GM19324 (cell line): ENCODE measurements around the gene TBK1.
A peak's percentile ranks its signal among the peaks of the same experiment; 100 is the strongest.

ENCODE experiments used
- ATAC-seq: cut with Tn5 transposase; IDR thresholded peaks from one replicate; pipeline ENCODE4 v1.9.1; 2021; ENCODE audit warnings: mild to moderate bottlenecking, moderate library complexity; ENCODE audit not compliant: unreplicated experiment, low FRiP score

Gene TBK1

DNA sequence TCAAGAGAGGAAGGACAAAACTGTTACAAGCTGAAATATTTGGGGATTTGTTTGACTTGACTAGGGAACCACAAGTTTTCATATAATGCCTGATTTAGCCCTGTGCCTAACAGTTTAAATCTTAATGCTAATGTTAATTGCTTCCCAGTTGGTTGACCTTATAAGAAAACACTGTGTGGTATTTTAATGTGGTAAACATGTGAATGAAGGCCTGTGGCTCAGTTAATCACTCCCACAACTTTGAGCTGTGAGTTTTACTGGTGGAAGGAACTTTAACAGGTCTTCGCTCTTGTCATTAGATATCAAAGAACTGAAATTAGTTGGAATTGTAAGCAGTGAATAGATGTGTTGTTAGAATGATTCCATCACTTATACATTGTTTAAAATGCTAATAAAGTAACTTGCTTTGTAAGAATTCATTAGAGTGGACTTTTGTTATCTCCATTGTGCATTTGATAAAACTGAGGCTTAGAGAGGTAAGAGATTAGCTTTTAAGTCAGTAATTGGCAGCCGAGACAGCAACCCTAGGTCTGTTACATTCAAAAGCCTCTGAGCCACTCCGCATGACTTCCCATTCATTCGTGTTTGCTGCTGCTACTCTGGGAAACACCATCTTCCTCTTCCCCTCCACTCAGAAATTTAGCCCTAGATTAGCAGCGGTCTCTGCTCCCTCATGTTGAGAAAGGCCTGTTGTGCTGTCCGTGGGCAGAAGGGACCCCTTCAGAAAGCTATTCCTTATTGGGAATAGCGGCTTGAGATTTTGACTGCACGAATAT is 1.0 kb upstream of the TBK1 start:
- ATAC-seq, result no peak

DNA sequence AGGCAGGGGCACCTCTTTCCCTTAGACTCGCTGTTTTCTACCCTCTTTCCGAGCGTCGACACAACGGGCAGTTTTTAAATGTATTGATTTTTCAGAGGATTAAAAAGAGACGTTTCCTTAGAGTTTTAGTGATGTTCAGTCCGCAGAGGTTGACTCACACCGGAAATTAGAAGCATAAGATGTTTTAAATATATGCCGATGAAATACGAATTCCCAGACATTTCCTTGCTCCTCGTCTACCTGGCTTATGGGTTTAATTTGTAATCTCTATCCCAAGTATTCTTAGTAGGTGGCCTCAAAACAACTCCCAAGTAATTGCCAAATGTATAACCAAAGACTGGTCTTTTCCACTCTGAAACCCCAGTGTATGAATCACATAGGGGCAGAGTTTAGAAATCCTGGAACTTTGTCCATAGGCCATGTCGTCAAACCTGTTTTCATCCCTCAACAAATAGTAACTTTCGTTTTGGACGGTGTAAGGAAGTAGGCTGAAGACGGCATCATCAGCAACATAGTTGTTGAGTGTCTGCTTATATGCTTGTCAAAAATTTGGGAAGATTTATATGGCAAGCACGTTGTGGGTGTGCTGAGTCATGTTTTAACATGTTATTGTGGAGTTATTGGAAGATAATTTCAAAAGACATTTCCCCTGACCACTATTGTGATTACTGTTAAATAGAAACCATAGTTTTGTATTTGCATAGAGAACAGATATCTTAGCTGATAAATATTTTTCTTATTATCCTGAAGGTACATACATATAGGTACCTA is 824 bp downstream of the TBK1 start:
- no peak for ATAC-seq

DNA sequence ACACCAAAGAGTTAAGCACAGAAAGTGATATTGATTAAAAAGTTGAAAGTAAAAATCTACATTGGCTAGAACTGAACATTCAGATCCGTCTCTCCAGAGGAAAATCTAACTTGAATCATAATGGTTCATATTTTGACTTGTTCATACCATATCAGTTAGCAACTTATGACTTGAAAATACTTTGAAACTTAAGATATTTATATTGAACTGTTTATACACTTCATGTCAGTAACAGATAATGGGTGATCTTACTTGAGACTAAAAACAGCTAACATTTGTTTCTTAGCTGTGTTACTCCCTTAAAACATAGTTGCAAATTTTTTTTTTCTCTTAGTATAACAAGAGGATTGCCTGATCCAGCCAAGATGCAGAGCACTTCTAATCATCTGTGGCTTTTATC is 3.6 kb downstream of the TBK1 start:
- ATAC-seq, result no peak

DNA sequence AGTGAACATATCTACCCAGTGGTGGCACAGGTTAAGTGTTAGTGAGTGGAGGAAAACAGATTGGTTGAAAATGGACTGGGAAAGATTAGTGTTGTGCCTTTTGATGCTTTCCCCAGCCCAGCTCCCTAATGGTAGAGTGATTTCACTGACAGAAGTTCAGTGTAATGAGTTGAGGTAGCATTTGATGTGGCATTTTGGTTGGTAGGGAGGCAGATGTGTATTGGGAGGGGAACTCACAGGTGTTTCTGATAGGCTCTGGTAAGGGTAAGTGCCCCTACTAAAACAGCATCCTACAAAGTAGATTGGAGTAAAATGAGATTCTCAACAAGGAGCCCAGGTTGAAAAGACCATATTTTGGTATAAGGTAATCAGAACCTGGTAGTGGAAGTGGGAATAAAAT is 4.2 kb downstream of the TBK1 start:
- ATAC-seq, result no peak

DNA sequence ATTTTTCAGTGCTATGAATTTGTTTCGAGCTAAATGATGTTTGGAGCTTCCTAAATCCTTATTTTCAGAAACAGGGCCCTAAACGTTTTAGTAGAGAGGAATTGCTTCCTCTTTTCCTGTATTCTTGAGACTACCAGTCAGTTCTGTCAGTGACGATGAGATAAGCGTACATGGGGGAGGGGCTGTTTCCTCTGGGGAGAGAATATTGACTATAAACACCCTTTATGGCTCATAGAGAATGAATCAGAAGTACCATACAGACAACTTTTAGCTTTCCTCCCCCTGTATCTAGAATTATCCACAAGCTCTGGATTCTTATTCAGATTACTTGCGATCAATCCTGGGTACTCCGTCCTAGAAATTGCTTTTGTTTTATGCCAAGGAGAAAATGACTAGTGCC is 5.1 kb downstream of the TBK1 start:
- no peak for ATAC-seq

DNA sequence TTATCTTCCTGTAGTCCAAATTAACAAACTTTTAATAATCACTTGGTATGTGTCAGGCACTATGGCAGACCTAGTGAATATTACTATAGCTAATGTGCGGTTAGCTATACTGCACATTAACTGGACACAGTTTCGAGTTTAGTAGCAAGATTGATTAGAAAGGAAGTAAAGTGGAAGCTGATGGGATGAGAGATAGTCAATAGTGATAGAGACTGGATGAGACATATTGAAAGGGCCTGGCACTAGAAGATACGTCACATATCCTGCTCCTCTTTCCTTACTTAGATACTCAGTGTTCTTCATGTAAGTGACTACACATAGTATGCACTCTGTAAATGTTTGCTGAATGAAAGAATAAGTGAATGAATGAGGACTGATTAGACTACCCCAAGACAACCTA is 5.5 kb downstream of the TBK1 start:
- no peak for ATAC-seq

DNA sequence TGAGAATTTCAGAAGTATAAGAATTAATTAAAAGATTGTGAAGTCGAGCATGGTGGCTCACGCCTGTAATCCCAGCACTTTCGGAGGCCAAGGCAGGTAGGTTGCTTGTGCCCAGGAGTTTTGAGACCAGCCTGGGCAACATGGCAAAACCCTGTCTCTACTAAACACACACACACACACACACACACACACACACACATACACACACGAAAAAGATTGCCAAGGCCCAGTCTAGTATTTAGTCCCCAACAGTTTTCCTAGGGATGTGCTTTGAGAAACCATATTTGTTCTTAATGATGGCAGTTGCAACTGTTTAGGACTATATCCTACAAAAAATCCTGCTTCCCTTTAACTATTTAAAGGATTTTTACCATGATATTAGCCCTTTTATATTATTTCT is 6.0 kb downstream of the TBK1 start:
- ATAC-seq, result no peak

DNA sequence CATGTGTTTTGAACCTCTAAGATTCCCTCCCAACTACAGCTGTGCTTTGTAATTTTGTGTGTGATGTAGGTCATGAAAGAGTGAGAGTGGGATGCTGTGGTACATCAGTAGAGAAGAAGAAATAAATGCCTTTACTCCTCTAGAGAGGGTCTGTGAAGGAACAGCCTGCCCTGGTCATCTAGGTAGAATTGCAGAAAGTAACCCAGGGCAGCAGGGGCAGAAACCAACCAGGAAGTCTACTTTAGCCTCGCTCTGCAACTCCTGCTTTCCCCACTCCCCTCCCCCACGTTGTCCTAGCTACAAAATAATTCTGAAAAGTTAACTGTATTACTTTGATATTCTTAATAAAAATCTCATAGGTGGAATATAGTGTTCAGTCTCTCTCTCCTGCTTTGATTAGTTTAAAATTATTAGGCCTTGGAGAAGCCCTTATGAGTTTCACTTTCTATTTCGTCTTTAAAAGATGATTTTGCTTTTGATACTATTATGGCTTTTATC is 7.5 kb downstream of the TBK1 start:
- peak; percentile 64 for ATAC-seq

DNA sequence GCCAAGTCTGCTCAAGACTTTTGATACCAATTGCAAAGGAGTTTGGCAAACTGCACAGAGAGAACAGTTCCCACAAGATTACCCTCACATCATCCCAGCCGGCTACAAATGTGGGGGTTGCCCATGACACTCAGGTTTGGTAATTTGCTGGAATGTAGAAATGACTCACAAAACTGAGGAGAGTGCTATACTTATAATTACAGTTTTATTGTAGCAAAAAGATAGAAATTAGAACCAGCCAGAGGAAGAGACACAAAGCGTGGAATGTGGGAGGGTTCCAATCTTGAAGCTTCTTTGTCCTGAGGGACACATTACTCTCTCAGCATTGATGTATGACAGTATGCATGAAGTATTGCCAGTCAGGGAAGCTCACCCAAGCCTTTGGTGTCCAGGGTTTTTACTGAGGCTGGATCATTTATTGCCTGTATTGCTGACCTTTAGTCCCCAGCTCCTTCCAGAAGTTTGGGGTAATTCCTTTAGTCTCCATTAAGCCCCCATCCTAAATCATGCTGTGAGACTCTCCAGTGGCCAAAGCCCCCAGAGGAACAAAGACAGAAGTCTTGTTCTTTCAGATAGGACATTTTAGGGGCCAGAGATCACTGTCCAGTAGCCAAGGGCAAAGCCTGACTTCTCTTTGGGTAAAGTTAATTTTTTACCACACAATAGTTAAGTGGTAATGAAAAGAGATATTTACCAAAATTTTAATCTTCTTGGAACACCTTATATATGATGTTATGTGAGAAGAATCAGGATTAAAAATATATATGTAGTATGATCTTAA is 9.9 kb downstream of the TBK1 start:
- no peak for ATAC-seq

DNA sequence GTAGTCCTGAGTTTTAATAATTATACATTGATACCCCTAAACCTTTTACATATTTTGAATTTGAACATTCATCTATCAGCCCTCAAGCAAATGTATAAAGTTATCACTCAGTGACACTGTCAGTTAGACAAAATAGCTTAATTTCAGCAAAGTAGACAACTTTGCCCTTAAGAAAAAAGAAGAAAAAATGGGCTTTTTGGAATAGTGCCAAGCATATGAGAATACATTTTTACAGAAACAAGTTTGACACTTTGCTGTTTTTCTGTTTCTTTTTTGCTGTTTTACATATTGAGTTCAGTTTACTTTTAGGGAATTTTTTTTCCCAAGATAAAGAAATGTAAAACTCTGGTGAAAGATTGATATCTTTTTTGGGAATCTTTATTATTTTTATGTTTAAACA is 14.3 kb downstream of the TBK1 start:
- ATAC-seq, result no peak

DNA sequence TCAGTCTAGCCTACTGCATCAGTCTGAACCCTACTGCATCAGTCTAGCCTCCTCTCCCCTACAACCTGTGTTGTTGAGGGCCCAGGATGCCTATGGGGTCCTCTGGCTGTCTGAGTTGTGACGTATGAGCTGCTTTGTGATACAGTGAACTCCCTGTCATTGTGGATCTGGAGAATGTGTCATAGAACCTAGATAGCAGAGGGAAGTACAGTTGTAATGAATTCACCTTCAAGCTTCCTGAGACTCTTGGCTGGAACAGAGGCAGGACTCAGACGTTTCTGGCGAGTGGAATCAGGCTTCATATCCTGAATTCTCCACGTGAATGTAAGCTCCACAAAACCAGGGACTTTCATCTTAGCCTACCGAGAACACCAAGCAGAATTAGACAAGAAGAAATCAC is 17.0 kb downstream of the TBK1 start:
- no peak for ATAC-seq

DNA sequence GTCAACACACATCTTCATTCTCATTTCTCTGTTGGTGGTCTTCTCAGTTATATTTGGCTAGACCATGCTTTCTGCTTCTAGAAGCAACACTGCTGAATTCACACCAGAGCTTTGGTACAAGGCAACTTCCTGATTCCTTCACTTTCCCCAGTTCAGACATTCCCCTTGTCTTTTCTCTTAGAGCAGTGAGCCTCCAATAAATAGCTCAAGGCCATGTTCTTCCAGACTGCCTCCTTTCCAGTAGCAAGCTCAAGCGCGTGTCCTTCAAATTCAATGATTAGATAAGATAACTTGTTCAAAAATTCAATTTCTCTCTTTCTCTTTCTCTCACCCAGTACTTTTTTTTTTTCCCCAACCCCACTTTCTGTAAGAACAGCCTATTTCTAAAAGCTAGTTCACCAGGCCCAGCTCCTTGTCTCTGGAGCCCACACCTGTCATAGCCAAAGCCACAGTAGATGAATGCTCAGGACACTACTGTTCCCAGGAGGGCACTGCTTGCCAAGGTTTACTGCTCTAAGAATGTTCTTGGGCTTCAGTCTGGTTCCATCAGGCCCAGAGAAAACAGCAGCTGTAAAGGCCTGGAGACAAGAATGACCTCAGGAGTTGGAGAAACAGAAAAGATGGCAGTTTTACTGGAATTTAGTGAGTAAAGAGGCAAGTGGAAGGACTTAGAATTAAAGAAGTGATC is 17.7 kb downstream of the TBK1 start:
- ATAC-seq, result no peak

DNA sequence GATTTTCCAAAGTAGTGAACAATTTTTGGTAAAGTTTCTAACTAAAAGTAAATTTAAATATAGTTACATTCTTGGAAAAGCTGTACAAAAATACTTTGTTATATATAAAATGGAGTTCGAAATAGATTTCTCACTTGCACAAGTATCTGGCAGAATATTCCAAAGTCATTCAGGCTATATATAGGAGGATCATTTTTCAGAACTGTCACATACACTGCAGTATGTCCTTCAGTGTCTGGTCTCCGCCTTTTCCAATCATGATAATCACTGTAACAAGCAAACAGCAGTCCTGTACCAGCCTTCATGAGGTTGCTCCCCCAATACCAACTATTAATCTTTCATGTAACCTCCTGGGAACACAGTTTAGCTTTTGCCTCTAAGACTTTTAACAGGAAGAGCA is 18.6 kb downstream of the TBK1 start:
- ATAC-seq, result no peak

DNA sequence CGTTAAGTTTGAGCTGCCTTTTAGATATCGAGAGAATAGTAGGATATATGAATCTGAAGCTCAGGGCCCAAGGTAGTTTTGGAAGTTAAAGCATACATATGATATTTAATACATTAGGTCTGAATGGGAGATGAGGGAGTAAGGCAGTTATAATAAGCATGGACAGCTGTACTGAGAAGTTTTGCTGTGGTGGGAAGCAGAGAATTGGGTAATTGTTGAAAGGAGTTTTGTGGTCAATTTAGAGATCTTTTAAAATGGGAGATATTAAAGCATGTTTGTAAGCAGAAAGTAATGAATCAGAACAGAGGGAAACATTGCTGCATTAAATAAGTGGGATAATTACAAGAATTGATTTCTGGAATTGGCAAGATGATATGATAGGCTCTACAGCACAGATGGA is 21.3 kb downstream of the TBK1 start:
- ATAC-seq, result no peak

DNA sequence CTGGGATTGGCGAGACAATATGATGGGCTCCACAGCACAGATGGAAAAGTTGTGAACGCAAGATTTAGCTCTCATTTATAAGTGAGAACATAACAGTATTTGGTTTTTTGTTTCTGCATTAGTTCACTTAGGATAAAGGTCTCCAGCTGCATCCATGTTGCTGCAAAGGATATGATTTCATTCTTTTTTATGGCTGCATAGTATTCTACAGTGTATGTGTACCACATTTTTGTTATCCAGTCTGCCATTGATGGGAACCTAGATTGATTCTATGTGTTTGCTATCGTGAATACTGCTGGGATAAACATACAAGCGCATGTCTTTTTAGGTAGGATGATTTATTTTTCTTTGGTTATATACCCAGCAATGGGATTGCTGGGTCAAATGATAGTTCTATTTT is 23.6 kb downstream of the TBK1 start:
- ATAC-seq, result no peak

DNA sequence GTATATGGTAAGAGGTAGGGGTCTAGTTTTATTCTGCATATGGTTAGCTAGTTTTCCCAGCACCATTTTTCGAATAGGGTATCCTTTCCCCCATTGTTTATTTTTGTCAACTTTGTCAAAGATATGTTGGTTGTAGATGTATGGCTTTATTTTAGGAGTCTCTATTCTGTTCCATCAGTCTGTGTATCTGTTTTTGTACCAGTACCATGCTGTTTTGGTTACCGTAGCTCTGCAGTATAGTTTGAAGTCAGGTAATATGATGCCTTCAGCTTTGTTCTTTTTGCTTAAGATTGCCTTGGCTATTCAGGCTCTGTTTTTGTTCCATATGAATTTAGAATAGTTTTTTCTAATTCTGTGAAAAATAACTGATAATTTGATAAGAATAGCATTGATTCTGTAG is 24.9 kb downstream of the TBK1 start:
- no peak for ATAC-seq

DNA sequence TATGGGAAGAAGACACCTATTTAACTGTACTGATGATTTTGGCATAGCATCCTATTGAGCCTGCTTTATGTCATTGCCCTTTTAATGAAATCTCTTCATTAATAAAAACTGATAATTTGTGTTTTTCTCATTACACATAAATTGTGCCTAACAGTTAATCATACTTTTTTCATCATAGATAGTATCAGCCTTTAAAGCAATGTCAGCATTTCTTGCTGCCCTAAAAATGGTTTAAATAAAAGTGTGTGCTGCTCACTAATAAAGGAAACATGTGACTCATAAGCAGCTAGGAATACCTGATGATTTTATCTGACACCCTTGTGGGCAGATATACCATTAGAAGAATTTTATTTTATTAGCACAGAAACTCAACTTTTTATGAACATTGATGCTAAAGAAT is 26.7 kb downstream of the TBK1 start:
- no peak for ATAC-seq

DNA sequence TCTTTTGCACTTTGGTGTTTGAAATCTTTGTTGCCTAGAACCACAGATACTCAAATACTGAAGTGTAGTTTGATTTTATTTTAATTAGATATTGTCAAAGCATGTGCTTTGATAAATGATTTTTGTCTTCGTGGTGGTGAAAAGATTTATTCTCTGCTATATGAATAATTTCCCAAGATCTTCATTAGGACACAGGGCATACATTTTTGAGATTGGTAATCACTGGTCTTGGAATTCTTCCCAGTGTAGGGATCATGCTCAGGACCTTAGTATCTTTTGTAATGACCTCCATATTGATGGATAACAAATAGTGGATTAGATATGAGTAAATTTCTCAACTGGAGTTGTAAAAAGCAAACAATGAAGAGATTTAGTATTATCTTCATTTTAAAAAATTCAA is 28.2 kb downstream of the TBK1 start:
- ATAC-seq, result no peak

DNA sequence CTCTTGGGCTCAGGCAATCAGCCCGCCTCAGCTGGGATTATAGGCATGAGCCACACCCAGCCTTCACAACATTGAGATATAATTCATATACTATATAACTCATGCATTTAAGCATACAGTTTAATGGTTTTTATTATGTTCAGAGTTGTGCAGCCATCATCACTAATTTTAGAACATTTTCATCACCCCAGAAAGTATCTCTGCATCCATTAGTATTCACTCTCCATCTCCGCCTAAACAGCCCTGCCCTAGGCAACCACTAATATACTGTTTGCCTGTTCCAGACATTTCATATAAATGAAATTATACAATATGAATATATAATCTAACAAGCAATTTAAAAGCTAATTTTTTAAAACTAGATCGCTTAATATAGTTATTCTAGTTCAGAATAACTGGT is 34.7 kb downstream of the TBK1 start:
- ATAC-seq, result no peak

DNA sequence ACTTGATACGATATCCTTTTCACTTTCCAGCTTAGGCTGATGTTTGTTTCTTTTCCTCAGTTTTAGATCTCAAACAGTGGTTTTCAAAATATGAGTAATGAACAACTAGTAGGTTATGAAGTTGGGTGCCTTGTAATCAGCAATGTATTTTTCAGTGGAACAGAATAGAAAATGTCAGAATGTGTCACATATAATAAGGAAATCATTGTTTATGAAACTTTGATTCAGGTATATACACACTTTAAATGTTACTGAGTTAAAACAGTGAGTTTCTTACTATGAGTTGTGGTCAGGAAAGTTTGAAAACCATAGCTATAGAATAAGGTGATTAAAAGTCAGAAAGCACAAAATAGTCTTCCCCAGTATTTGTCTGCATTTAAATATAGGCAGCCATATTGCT is 39.8 kb downstream of the TBK1 start:
- ATAC-seq, result no peak

DNA sequence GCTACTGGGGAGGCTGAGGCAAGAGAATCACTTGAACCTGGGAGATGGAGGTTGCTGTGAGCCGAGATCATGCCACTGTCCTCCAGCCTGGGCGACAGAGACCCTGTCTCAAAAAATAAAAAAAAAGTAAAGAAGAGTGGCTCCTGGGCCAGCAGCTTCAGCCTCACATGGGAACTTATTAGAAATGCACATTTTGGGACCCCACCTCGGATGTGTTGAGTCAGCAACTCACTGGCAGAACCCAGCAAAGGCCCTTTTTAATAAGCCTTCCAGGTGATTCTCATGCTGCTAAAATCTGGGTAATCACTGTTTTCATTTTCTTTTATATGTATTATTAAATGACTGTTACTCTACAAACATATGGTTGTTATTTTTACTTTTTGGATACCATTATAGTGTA is 41.6 kb downstream of the TBK1 start:
- ATAC-seq, result no peak
